ENCODE results near the gene CUBN. TPM values are rescaled to one million over a fixed set of nuclear protein-coding genes. Genes with fewer than 3 reads are reported as not detected.

Gene CUBN
- total and polyA plus RNA-seq, 4 donors, result 5.1 to 10.6 (median 6.4) TPM

GRCh38 chr10:16966991-16967865 lies 162.4 kb downstream of the CUBN start:
- Histone ChIP-seq H3K27me3 (ENCODE audit: control insufficient read depth, insufficient read depth, low read length) (no peaks in the 10 kb centered on the region), H3K36me3 (ENCODE audit: control insufficient read depth, insufficient read depth, low read length) (no peaks in the 10 kb centered on the region), H3K27ac (ENCODE audit: low read depth, low read length) (peak overlapping the region; percentile 92), H3K9me3 (ENCODE audit: control insufficient read depth, insufficient read depth, low read length) (no peaks in the 10 kb centered on the region), H3K4me3 (ENCODE audit: low read depth, low read length) (no peak overlapping the region), H3K4me1 (ENCODE audit: control insufficient read depth, insufficient read depth, low read length) (peaks cover 15% of the 10 kb centered on the region)
- 75% methylated on average over 3 of the region's 11 CpGs for WGBS (ENCODE audit: insufficient coverage)
- DNase-seq (ENCODE audit: low read depth in 4 of 6, low spot score in 6 of 6), result peak in 2 of 6 donors; percentile 37 to 72

DNA sequence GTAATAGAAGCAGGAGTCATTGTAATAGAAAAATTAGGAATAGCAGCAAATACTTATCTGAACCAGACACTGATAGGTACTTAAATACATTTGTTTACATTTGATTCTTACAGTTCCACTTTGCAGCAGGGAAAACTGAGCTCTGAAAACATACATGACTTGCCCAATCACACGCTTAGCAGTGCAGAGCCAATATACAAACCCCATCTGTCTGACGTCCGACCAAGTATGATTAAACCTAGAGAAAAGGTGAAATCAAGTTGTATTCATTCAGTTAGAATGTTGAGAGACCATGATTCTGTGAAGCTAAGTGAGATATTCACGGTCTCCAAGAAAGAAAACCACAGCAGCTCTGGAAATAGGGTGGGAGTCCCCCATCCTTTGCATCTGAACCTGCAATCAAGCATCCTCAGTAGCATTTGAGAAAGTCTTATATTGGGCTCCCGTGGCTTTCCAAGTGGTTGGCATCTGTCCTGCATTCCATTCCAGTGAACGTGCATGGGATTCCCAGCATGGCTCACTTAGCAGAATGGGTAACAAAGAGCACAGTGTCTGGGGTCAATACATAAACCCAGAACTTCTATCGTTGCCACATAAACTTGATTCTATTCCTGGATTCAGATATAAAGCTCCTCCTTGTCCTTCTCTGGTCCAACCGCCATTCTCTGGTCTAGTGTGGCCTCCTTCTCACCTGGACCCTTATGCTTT lies 163.7 kb downstream of the CUBN start:
- WGBS (ENCODE audit: insufficient coverage), result 37% methylated on average over 5 of the region's 8 CpGs
- Histone ChIP-seq H3K9me3 (ENCODE audit: control insufficient read depth, insufficient read depth, low read length) (no peaks in the 10 kb centered on the region), H3K4me3 (ENCODE audit: low read depth, low read length) (no peak overlapping the region), H3K36me3 (ENCODE audit: control insufficient read depth, insufficient read depth, low read length) (no peaks in the 10 kb centered on the region), H3K27me3 (ENCODE audit: control insufficient read depth, insufficient read depth, low read length) (no peaks in the 10 kb centered on the region), H3K4me1 (ENCODE audit: control insufficient read depth, insufficient read depth, low read length) (peaks cover 15% of the 10 kb centered on the region), H3K27ac (ENCODE audit: low read depth, low read length) (peak overlapping the region; percentile 92)
- DNase-seq (ENCODE audit: low read depth in 4 of 6, low spot score in 6 of 6), result peak in 2 of 6 donors; percentile 49 to 79

- H3K27ac ChIP-seq (ENCODE audit: low read depth, low read length), result peak overlapping the region; percentile 92
- H3K4me3 ChIP-seq (ENCODE audit: low read depth, low read length), result no peak overlapping the region
- H3K36me3 ChIP-seq (ENCODE audit: control insufficient read depth, insufficient read depth, low read length), result no peaks in the 10 kb centered on the region
- 58% methylated on average over 5 of the region's 7 CpGs for WGBS (ENCODE audit: insufficient coverage)
- no peak for DNase-seq (ENCODE audit: low read depth in 4 of 6, low spot score in 6 of 6)
- peaks cover 15% of the 10 kb centered on the region for H3K4me1 ChIP-seq (ENCODE audit: control insufficient read depth, insufficient read depth, low read length)
- no peaks in the 10 kb centered on the region for H3K9me3 ChIP-seq (ENCODE audit: control insufficient read depth, insufficient read depth, low read length)
- no peaks in the 10 kb centered on the region for H3K27me3 ChIP-seq (ENCODE audit: control insufficient read depth, insufficient read depth, low read length)
These were observed 164.3 kb downstream of the CUBN start for GRCh38 chr10:16965344-16965616.

DNA sequence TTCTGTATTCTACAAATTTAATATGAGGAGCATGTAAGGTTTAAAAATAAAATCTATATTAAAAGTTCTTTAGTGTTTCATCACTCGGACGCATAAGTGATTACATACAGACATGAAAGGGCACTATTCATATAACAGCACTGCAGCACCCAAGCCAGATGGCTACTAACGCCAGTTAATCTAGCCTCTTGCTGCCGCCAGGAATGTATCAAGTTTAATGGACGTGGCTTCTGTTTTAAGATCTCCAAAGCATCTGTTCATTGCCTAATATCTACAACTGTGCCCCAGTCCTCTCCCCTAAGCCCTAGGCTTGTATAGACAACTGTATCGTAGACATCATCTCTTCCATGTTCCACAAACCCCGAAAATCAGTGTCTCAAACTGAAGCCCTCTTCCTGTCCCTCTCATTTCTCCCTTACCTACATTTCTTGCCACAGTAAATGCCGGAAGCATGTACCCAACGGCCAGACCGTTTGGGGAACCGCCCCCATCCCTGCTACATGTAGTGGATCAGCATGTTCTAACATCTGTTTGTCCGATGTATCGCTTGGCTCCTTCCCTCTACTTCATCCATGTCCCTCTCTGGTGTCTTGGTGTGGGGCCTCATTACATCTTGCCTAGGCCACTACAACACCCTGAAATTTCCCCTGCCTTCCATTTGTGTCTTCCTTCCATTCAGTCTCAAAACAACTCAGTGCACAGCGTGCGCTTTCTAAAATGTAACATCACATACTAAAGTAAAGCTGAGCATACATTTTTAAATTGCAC lies 164.9 kb downstream of the CUBN start:
- WGBS (ENCODE audit: insufficient coverage), result 78% methylated on average over 15 of the region's 15 CpGs
- Histone ChIP-seq H3K4me1 (ENCODE audit: control insufficient read depth, insufficient read depth, low read length) (peaks cover 15% of the 10 kb centered on the region), H3K4me3 (ENCODE audit: low read depth, low read length) (no peak overlapping the region), H3K36me3 (ENCODE audit: control insufficient read depth, insufficient read depth, low read length) (no peaks in the 10 kb centered on the region), H3K9me3 (ENCODE audit: control insufficient read depth, insufficient read depth, low read length) (no peaks in the 10 kb centered on the region), H3K27me3 (ENCODE audit: control insufficient read depth, insufficient read depth, low read length) (no peaks in the 10 kb centered on the region), H3K27ac (ENCODE audit: low read depth, low read length) (peak overlapping the region; percentile 92)
- DNase-seq (ENCODE audit: low read depth in 4 of 6, low spot score in 6 of 6), result peak in 1 of 6 donors; percentile 62

DNA sequence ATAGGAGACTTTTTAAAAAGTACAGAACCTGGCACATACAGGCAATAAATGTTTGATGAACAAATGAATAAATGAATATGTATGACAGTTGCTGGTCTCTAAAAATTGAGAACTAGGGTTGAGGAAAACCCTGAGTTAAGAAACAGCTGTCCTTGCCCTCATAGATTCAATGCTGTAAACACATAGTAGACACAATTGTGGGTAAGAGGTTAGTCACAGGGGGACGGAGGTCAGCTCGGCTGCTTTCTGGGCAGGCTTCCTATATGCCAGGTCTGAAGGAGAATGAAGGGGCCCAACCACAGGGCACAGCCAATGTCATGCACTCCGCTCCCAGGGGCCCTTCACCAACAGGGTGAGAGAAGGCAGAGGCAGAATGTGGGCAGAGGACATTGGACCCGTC lies 169.1 kb downstream of the CUBN start:
- no peak for DNase-seq (ENCODE audit: low read depth in 4 of 6, low spot score in 6 of 6)
- no peaks in the 10 kb centered on the region for H3K36me3 ChIP-seq (ENCODE audit: control insufficient read depth, insufficient read depth, low read length)
- WGBS (ENCODE audit: insufficient coverage), result 77% methylated on average over 3 of the region's 4 CpGs

GRCh38 chr10:16957038-16957437 lies 172.6 kb downstream of the CUBN start:
- H3K4me1 ChIP-seq (ENCODE audit: control insufficient read depth, insufficient read depth, low read length), result peaks cover 8% of the 10 kb centered on the region
- no peaks in the 10 kb centered on the region for H3K27me3 ChIP-seq (ENCODE audit: control insufficient read depth, insufficient read depth, low read length)
- no peak for DNase-seq (ENCODE audit: low read depth in 4 of 6, low spot score in 6 of 6)
- H3K36me3 ChIP-seq (ENCODE audit: control insufficient read depth, insufficient read depth, low read length), result no peaks in the 10 kb centered on the region
- no peak overlapping the region for H3K27ac ChIP-seq (ENCODE audit: low read depth, low read length)
- no peak overlapping the region for H3K4me3 ChIP-seq (ENCODE audit: low read depth, low read length)
- no peaks in the 10 kb centered on the region for H3K9me3 ChIP-seq (ENCODE audit: control insufficient read depth, insufficient read depth, low read length)
- 83% methylated on average over 2 of the region's 2 CpGs for WGBS (ENCODE audit: insufficient coverage)

More for the DNA sequence above, 169.1 kb downstream of the CUBN start:
- H3K27me3 ChIP-seq (ENCODE audit: control insufficient read depth, insufficient read depth, low read length), result no peaks in the 10 kb centered on the region
- H3K4me3 ChIP-seq (ENCODE audit: low read depth, low read length), result no peak overlapping the region
- no peaks in the 10 kb centered on the region for H3K4me1 ChIP-seq (ENCODE audit: control insufficient read depth, insufficient read depth, low read length)
- H3K27ac ChIP-seq (ENCODE audit: low read depth, low read length), result no peak overlapping the region
- H3K9me3 ChIP-seq (ENCODE audit: control insufficient read depth, insufficient read depth, low read length), result no peaks in the 10 kb centered on the region

DNA sequence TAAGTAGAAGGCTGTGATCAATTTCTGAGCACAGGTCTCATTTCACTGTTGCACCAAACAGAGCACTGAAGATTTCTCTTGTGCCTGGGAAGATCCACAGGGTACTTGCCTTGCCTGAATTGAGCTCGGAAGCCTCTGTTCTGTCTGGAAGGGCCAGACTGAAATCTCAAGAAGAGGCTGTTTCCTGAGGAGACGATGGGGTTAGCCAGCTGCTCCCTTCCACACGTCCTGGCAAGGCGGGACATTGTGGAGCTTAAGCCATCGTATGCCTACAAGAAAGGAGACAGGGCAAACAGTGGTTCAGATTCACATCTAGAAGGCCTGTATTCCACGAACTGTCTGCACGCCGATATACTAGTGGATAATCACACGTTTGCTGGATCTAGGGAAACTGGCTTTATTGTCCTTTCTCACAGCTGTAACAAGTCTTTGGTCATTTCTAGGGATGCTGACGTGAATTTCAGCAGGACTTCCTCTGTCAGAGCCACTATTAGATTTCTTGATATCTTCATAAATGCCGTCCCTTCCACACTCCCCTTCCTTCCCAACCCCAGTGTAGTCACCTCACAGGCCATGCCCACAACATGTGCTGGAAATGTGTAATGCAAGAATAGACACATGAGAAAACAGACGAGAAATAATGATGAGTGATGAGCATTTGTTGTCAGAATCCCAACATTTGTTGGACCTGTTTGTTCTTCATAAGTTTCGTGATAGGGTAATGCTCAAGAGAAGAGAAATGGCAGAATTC lies 175.2 kb downstream of the CUBN start:
- no peaks in the 10 kb centered on the region for H3K27me3 ChIP-seq (ENCODE audit: control insufficient read depth, insufficient read depth, low read length)
- WGBS (ENCODE audit: insufficient coverage), result 56% methylated on average over 10 of the region's 13 CpGs
- H3K9me3 ChIP-seq (ENCODE audit: control insufficient read depth, insufficient read depth, low read length), result no peaks in the 10 kb centered on the region
- H3K36me3 ChIP-seq (ENCODE audit: control insufficient read depth, insufficient read depth, low read length), result no peaks in the 10 kb centered on the region
- H3K4me1 ChIP-seq (ENCODE audit: control insufficient read depth, insufficient read depth, low read length), result peaks cover 19% of the 10 kb centered on the region
- peak in 1 of 6 donors; percentile 35 for DNase-seq (ENCODE audit: low read depth in 4 of 6, low spot score in 6 of 6)
- H3K4me3 ChIP-seq (ENCODE audit: low read depth, low read length), result no peak overlapping the region
- peak overlapping the region; percentile 87 for H3K27ac ChIP-seq (ENCODE audit: low read depth, low read length)

DNA sequence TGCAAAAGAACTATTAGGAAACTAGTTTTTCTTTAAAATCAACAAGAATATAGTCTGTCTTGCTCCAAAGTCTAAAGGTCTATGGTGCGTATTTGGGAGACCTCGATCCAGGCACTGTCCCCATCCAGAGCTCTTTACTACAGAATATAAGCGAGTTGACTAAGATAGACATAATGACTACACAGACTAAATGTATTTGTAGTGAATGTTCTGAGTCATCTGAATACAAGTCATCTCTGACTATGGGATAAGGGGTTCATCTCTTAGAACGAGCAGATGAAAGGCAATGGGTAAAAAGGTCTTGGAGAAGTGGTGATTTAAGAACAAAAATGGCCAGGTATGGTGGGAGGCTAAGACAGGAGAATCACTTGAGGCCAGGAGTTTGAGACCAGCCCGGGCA lies 176.3 kb downstream of the CUBN start:
- H3K27ac ChIP-seq (ENCODE audit: low read depth, low read length), result peak overlapping the region; percentile 87
- no peak overlapping the region for H3K4me3 ChIP-seq (ENCODE audit: low read depth, low read length)
- H3K36me3 ChIP-seq (ENCODE audit: control insufficient read depth, insufficient read depth, low read length), result no peaks in the 10 kb centered on the region
- no CpG with 5 or more reads among the region's 5 CpGs for whole genome bisulfite sequencing (ENCODE audit: insufficient coverage)
- H3K4me1 ChIP-seq (ENCODE audit: control insufficient read depth, insufficient read depth, low read length), result peaks cover 19% of the 10 kb centered on the region
- no peaks in the 10 kb centered on the region for H3K9me3 ChIP-seq (ENCODE audit: control insufficient read depth, insufficient read depth, low read length)
- DNase-seq (ENCODE audit: low read depth in 4 of 6, low spot score in 6 of 6), result no peak
- no peaks in the 10 kb centered on the region for H3K27me3 ChIP-seq (ENCODE audit: control insufficient read depth, insufficient read depth, low read length)

DNA sequence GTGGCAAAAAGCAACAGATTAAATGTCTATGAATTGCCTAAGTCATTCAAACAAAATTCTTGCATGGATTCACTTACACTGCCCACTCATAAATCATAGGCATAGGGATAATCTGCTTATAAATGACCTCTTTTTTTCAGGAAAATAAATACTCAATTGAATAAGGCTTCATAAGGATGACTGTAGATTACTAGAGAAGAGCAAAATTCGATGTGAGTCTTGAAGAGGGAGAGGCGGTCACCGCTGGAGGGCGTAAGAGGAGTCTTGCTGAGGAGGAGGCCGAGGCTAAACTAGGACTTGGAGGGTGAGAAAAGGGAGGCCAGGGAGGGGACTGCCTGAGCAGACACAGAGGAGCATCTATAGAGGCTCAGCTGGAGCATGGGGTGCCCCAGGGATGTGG lies 177.0 kb downstream of the CUBN start:
- Histone ChIP-seq H3K27ac (ENCODE audit: low read depth, low read length) (peak overlapping the region; percentile 87), H3K9me3 (ENCODE audit: control insufficient read depth, insufficient read depth, low read length) (no peaks in the 10 kb centered on the region), H3K27me3 (ENCODE audit: control insufficient read depth, insufficient read depth, low read length) (no peaks in the 10 kb centered on the region), H3K4me1 (ENCODE audit: control insufficient read depth, insufficient read depth, low read length) (peaks cover 22% of the 10 kb centered on the region), H3K4me3 (ENCODE audit: low read depth, low read length) (no peak overlapping the region), H3K36me3 (ENCODE audit: control insufficient read depth, insufficient read depth, low read length) (no peaks in the 10 kb centered on the region)
- 82% methylated on average over 5 of the region's 5 CpGs for WGBS (ENCODE audit: insufficient coverage)
- peak in 1 of 6 donors; percentile 17 for DNase-seq (ENCODE audit: low read depth in 4 of 6, low spot score in 6 of 6)
